ENCODE measurements around the gene SAP30BP.

The SAP30BP gene

GRCh38 chr17:75750661-75751423 lies 83.7 kb downstream of the SAP30BP start:
- no peak for TF ChIP-seq POLR2AphosphoS5 (IDR thresholded peaks at IDR 0.05; ENCODE audit: low read depth, low read length)
- TF ChIP-seq TAF1 (IDR thresholded peaks at IDR 0.05; ENCODE audit: borderline replicate concordance, insufficient read depth, low read length) = no peak
- TF ChIP-seq, protein P1, sequence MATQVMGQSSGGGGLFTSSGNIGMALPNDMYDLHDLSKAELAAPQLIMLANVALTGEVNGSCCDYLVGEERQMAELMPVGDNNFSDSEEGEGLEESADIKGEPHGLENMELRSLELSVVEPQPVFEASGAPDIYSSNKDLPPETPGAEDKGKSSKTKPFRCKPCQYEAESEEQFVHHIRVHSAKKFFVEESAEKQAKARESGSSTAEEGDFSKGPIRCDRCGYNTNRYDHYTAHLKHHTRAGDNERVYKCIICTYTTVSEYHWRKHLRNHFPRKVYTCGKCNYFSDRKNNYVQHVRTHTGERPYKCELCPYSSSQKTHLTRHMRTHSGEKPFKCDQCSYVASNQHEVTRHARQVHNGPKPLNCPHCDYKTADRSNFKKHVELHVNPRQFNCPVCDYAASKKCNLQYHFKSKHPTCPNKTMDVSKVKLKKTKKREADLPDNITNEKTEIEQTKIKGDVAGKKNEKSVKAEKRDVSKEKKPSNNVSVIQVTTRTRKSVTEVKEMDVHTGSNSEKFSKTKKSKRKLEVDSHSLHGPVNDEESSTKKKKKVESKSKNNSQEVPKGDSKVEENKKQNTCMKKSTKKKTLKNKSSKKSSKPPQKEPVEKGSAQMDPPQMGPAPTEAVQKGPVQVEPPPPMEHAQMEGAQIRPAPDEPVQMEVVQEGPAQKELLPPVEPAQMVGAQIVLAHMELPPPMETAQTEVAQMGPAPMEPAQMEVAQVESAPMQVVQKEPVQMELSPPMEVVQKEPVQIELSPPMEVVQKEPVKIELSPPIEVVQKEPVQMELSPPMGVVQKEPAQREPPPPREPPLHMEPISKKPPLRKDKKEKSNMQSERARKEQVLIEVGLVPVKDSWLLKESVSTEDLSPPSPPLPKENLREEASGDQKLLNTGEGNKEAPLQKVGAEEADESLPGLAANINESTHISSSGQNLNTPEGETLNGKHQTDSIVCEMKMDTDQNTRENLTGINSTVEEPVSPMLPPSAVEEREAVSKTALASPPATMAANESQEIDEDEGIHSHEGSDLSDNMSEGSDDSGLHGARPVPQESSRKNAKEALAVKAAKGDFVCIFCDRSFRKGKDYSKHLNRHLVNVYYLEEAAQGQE (IDR thresholded peaks at IDR 0.05; ENCODE audit: insufficient read depth in 1 of 2, low read depth in 2 of 2, low read length in 2 of 2) = no peak
- TF ChIP-seq FOXP2 (optimal IDR thresholded peaks at IDR 0.05; ENCODE audit: borderline replicate concordance, extremely low read depth, extremely low read length, insufficient read depth) = no peak
- no peak for TF ChIP-seq SIN3A (IDR thresholded peaks at IDR 0.05; ENCODE audit: borderline replicate concordance, insufficient read depth, low read length)

- TF ChIP-seq POLR2AphosphoS5 (IDR thresholded peaks at IDR 0.05; ENCODE audit: low read depth, low read length) (no peak), TAF1 (IDR thresholded peaks at IDR 0.05; ENCODE audit: borderline replicate concordance, insufficient read depth, low read length) (no peak), FOXP2 (optimal IDR thresholded peaks at IDR 0.05; ENCODE audit: borderline replicate concordance, extremely low read depth, extremely low read length, insufficient read depth) (no peak), SIN3A (IDR thresholded peaks at IDR 0.05; ENCODE audit: borderline replicate concordance, insufficient read depth, low read length) (no peak)
- TF ChIP-seq, protein P1 (IDR thresholded peaks at IDR 0.05; ENCODE audit: insufficient read depth in 1 of 2, low read depth in 2 of 2, low read length in 2 of 2) = no peak
Observed at GRCh38 chr17:75751676-75752404, 84.7 kb downstream of the SAP30BP start.

DNA sequence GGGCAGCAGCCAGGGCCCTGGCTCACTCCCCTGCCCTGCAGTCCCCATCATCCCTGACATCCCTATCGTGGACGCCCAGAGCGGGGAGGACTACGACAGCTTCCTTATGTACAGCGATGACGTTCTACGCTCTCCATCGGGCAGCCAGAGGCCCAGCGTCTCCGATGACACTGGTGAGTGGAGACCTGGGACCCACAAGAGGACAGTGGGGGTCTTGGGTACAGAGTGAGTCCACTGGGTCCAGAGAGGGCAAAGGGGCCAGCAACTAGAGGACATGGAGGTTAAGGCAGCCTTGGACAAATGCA lies 85.2 kb downstream of the SAP30BP start:
- TF ChIP-seq POLR2AphosphoS5 (IDR thresholded peaks at IDR 0.05; ENCODE audit: low read depth, low read length) (no peak), FOXP2 (optimal IDR thresholded peaks at IDR 0.05; ENCODE audit: borderline replicate concordance, extremely low read depth, extremely low read length, insufficient read depth) (no peak), TAF1 (IDR thresholded peaks at IDR 0.05; ENCODE audit: borderline replicate concordance, insufficient read depth, low read length) (no peak), SIN3A (IDR thresholded peaks at IDR 0.05; ENCODE audit: borderline replicate concordance, insufficient read depth, low read length) (no peak)
- TF ChIP-seq, protein P1 (IDR thresholded peaks at IDR 0.05; ENCODE audit: insufficient read depth in 1 of 2, low read depth in 2 of 2, low read length in 2 of 2) = no peak

- no peak for TF ChIP-seq TAF1 (IDR thresholded peaks at IDR 0.05; ENCODE audit: borderline replicate concordance, insufficient read depth, low read length)
- no peak for TF ChIP-seq SIN3A (IDR thresholded peaks at IDR 0.05; ENCODE audit: borderline replicate concordance, insufficient read depth, low read length)
Observed at GRCh38 chr17:75752802-75753513, 85.8 kb downstream of the SAP30BP start.

GRCh38 chr17:75753514-75754377 lies 86.6 kb downstream of the SAP30BP start:
- no peak for TF ChIP-seq POLR2AphosphoS5 (IDR thresholded peaks at IDR 0.05; ENCODE audit: low read depth, low read length)
- TF ChIP-seq TAF1 (IDR thresholded peaks at IDR 0.05; ENCODE audit: borderline replicate concordance, insufficient read depth, low read length) = no peak
- no peak for TF ChIP-seq FOXP2 (optimal IDR thresholded peaks at IDR 0.05; ENCODE audit: borderline replicate concordance, extremely low read depth, extremely low read length, insufficient read depth)
- TF ChIP-seq, protein P1 (IDR thresholded peaks at IDR 0.05; ENCODE audit: insufficient read depth in 1 of 2, low read depth in 2 of 2, low read length in 2 of 2) = no peak
- no peak for TF ChIP-seq SIN3A (IDR thresholded peaks at IDR 0.05; ENCODE audit: borderline replicate concordance, insufficient read depth, low read length)

Measured in PFSK-1 (cell line).